Endometrium (tissue), 2 donors: ENCODE data around the gene SLIT3.
A peak's percentile ranks its signal among the peaks of the same experiment; 100 is the strongest.

Experiments used
- FAIRE-seq: peaks from 2 replicates; lab custom pipeline; 2012; peaks lifted over from hg19 to GRCh38; lab: Jason Lieb, UNC
- donor health status: control.
- donor health status: control.

Gene SLIT3

GRCh38 chr5:168925160-168925559 is 375.8 kb downstream of the SLIT3 start:
- no peak for FAIRE-seq

GRCh38 chr5:168921147-168921866 is 379.6 kb downstream of the SLIT3 start:
- FAIRE-seq, result no peak

GRCh38 chr5:168920019-168920810 is 380.7 kb downstream of the SLIT3 start:
- FAIRE-seq, result no peak

DNA sequence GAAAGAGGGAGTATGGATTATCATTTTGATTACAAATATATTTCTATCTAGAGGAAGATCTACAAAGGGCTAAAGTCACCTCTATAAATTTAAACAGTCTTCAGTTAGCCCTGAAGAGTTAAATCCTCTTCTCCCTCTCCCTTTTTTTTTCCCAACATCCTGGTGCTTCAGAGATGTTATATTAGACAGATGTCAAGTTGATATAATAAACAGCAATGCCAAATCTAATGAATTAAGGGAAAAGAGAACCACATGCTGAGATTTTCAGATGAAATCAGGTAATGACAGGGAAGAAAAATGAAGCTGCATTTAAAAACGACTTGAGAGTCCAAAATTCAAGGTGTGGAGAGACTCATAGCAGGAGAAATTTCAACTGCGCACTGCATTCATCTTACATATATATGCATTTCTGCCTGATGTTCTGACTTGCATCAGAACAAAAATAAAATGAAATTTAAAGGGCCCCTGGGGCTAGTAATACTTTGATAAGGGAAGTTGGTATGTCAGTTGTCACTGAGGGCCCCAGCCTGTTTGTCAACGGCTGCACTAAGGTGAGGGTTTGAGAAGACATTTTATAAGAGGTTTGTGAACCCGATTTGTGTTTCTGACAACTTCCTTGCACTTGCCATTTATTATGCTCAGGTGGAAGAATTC is 382.9 kb downstream of the SLIT3 start:
- FAIRE-seq, result no peak

DNA sequence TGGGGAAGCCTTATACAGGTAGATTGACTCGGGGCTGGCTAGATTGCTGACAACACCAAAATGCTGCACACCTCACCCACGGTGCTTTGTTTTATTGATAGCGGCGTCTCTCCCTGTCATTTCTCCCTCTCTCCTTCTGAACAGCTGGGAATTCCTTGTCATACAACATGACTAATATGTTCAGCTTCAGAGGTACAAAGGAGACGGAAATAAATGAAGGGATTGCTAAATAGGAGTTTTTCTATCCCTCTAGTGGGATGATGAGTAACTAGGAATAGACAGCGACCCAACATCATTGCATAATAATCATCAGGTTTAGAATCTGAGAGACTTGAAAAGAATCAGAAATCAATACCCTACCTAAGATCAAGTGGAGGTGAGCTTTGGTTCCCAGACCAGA is 384.1 kb downstream of the SLIT3 start:
- FAIRE-seq, result no peak

DNA sequence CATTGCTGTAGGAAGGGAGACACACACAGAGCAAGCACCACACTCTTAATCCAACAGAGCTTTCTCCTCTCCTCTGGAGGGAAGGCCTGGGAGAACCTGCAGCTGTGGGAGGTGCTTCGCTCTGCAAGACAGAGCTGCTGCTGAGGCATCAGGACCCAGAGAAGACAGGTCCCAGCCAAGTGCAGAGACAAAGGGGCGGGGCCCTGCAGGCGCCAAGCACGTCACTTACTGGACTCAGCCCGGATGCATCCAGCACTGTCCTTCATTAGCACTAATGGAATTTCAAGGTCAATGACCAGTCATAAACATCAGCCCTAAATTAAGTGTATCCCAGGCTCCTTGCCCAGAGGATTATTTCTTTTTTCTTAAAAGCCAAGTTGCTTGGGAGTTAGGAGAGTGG is 384.7 kb downstream of the SLIT3 start:
- peak; percentile 18 for FAIRE-seq

- FAIRE-seq, result no peak
These were observed 386.4 kb downstream of the SLIT3 start for GRCh38 chr5:168914491-168914890.

- FAIRE-seq, result no peak
These were observed 390.1 kb downstream of the SLIT3 start for GRCh38 chr5:168910874-168911273.

DNA sequence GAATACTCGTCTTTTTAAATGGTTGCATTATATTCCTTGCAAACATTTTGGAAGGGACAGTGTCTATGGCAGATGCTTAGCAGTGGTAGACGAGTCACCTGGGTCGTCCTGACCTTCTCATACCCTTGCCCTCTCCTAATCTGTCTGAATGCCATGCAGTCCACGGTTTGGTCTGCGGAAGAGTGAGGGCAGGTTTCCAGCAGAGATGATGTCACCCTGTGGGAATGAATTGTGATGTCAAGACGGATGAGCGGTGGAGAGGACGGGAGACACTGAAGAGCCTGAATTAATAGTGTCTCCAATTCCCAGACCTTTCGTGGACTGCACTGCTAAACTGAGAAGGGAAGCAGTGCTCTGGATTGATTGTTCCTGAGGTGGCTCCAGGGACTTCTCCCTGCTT is 392.7 kb downstream of the SLIT3 start:
- no peak for FAIRE-seq

- no peak for FAIRE-seq
These were observed 397.9 kb downstream of the SLIT3 start for GRCh38 chr5:168903061-168903460.

- no peak for FAIRE-seq
These were observed 401.3 kb downstream of the SLIT3 start for GRCh38 chr5:168899673-168900072.

- FAIRE-seq, result no peak
These were observed 401.7 kb downstream of the SLIT3 start for GRCh38 chr5:168899264-168899663.

- no peak for FAIRE-seq
These were observed 402.6 kb downstream of the SLIT3 start for GRCh38 chr5:168898247-168898911.

DNA sequence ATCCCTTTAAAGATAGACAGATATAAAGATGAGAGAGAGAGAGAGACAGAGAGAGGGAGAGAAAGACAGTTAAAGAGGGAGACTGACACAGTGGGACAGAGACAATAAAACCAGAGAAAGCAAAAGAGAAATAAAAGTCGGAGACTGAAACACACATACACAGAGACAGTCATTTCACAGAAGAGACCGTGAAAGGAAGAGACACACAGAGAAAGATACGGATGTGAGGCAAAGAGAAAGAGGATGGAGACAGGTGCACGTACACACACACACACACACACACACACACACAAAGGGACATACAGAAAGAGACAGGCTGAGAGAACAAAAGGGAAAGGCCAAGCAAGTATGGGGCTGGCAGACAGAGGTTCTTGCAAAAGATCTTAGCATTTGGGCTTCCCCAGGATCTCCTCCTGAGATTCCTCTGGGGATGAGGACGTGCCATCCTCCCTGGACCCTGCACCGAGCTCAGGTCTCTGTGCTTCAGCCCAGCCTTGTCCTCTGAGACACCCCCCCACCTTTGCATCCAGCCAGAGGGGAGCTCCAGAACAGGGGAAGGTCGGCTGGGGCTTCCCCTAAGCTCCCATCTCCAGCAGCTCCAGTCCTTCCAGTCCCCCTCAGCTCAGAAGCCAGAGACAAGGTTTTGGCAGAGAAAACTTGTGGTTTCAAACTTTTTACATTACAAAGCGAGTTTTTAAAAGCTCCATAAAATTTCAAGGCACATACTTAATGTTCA is 403.4 kb downstream of the SLIT3 start:
- no peak for FAIRE-seq

DNA sequence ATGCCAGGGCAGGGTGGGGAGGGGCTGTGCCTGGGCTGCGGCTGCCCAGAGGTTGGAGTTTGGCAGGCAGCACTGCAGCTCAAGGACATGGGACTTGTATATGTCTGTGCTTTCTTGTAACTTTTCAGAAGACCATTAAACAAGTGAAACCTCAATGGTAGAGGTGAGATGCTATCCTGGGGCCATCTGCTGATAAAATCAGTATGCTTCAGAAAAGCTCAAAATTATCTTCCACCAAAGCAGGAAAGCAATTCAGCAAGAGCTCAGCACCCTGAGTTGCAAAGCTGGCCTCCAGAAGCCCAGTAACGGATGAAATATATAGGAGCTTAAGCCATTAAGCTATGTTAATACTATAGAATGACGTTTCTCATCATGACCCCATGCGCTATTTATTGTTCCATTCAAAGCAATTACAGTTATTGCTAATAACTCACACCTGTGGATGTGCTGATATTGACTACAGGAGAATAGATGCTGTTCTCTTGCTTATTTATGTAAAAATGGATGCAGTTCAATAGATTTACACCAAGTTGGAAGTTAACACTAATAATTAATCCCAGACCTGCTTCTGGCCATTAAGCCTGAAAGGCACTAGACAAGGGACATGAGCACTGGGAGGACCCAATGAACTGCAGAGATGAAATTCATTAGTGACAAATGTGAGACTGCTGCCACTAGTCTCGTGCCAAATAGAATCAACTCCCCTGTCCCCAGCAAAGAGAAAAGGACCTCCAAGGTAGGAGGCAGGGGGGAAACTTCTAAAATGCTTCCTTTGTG is 405.5 kb downstream of the SLIT3 start:
- FAIRE-seq, result no peak

DNA sequence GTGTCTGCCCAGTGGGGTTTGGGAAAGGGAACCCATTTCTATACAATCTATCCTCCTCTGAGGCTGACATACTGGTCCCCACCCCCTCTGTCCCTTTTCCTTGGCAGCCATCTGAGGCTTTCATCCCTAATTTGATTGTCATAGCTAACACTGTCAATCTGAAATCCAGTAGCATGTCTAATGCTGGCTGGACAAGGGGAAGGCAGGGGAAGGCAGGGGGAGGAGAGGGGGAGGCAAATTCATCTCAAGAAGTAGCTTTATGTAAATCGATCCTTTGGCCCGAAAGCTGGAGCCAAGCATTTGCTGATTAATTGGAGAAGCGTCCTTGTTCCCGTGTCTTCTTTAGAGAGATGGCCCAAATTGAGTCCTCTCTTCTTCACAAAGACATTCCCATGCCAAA is 407.7 kb downstream of the SLIT3 start:
- FAIRE-seq, result no peak

DNA sequence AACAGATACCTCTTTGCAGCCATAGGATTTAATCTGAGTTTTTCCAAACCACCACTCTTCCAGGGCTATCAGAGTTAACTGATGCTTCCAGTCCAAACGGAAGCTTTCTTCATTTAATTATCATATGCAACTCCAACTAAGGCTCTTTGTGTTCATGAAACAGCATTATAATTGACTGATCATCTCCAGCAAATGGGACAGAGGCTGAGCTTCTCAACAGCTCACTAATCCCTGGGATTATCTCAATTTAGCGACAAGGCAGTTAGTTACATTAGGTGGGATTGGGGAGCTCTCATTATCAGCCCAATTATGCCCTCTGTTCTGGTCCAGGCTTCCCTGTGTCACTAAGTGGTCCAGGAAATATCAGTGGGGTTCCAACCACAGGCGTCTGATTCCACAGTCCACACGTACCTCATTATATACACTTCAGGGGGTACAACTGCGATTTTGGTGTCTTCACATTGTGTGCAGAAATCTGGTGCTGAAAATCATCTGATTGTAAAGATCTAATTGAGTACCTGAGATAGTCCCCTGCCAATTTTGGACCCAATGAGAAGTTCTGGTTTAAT is 408.2 kb downstream of the SLIT3 start:
- no peak for FAIRE-seq

GRCh38 chr5:168890816-168891812 is 409.8 kb downstream of the SLIT3 start:
- no peak for FAIRE-seq

- no peak for FAIRE-seq
These were observed 411.9 kb downstream of the SLIT3 start for GRCh38 chr5:168889039-168889438.
